Mesendoderm (in vitro differentiated cells): ENCODE results near the gene EEF1AKMT1.
A peak's percentile ranks its signal among the peaks of the same experiment; 100 is the strongest.

Experiments
- DNase-seq: peaks from one replicate; pipeline ENCODE4 v3.0.0; 2013
- H2AK5ac ChIP-seq: 2 replicates; pipeline ENCODE4 v1.6.1; 2013; ENCODE audit warnings: low read length, inconsistent platforms
- H2BK120ac ChIP-seq: 2 replicates; pipeline ENCODE4 v1.6.1; 2013; ENCODE audit warnings: low read depth, mild to moderate bottlenecking, low read length, moderate library complexity, mixed read lengths
- H2BK15ac ChIP-seq: replicated peaks from 2 replicates; pipeline ENCODE4 v1.6.1; 2013; ENCODE audit warnings: low read depth, mild to moderate bottlenecking, moderate library complexity
- H2BK5ac ChIP-seq: 2 replicates; pipeline ENCODE4 v1.6.1; 2013; ENCODE audit warnings: low read length, inconsistent platforms
- H3K18ac ChIP-seq: 2 replicates; pipeline ENCODE4 v1.6.1; 2013; ENCODE audit warnings: mild to moderate bottlenecking, low read length, mixed read lengths
- H3K23ac ChIP-seq: one replicate; pipeline ENCODE4 v1.6.1; 2013; ENCODE audit warnings: low read length
- H3K27ac ChIP-seq: 2 replicates; pipeline ENCODE4 v1.5.1; 2013; ENCODE audit warnings: low read depth, mild to moderate bottlenecking, inconsistent platforms, low read length, moderate library complexity
- H3K27me3 ChIP-seq: 2 replicates; pipeline ENCODE4 v1.6.1; 2013; ENCODE audit warnings: low read length, control low read depth, mild to moderate bottlenecking, inconsistent platforms; ENCODE audit not compliant: insufficient read depth, poor library complexity
- H3K36me3 ChIP-seq: 2 replicates; pipeline ENCODE4 v1.6.1; 2013; ENCODE audit warnings: low read length, inconsistent platforms; ENCODE audit not compliant: control insufficient read depth, insufficient read depth
- H3K4ac ChIP-seq: one replicate; pipeline ENCODE4 v1.6.1; 2013; ENCODE audit warnings: low read depth, mild to moderate bottlenecking, low read length, moderate library complexity
- H3K4me1 ChIP-seq: 2 replicates; pipeline ENCODE4 v1.6.1; 2013; ENCODE audit warnings: low read depth, low read length, inconsistent platforms; ENCODE audit not compliant: control insufficient read depth
- H3K4me2 ChIP-seq: 2 replicates; pipeline ENCODE4 v1.6.1; 2013; ENCODE audit warnings: low read length
- H3K4me3 ChIP-seq: 2 replicates; pipeline ENCODE4 v1.5.1; 2013; ENCODE audit warnings: mild to moderate bottlenecking, low read length
- H3K56ac ChIP-seq: one replicate; pipeline ENCODE4 v1.6.1; 2013; ENCODE audit warnings: low read length
- H3K79me1 ChIP-seq: 2 replicates; pipeline ENCODE4 v1.6.1; 2013; ENCODE audit warnings: low read length, inconsistent platforms
- H3K79me2 ChIP-seq: 2 replicates; pipeline ENCODE4 v1.6.1; 2013; ENCODE audit warnings: mild to moderate bottlenecking, low read length; ENCODE audit not compliant: control insufficient read depth, insufficient read depth
- H3K9ac ChIP-seq: 2 replicates; pipeline ENCODE4 v1.6.1; 2013; ENCODE audit warnings: low read length, inconsistent platforms
- H4K5ac ChIP-seq: one replicate; pipeline ENCODE4 v1.6.1; 2013; ENCODE audit warnings: low read length
- H4K8ac ChIP-seq: one replicate; pipeline ENCODE4 v1.6.1; 2013; ENCODE audit warnings: low read depth, mild to moderate bottlenecking, control low read depth, low read length, moderate library complexity
- WGBS: extraction: QIAGEN DNeasy Blood & Tissue Kit; methylation state at CpG from one replicate; pipeline ENCODE4 v1.1.7; 2013; ENCODE audit warnings: low lambda C conversion rate, missing lambda C conversion rate; ENCODE audit not compliant: insufficient coverage; ENCODE audit errors: extremely low coverage; 5-methylcytosine and 5-hydroxymethylcytosine counted together

Gene EEF1AKMT1

DNA sequence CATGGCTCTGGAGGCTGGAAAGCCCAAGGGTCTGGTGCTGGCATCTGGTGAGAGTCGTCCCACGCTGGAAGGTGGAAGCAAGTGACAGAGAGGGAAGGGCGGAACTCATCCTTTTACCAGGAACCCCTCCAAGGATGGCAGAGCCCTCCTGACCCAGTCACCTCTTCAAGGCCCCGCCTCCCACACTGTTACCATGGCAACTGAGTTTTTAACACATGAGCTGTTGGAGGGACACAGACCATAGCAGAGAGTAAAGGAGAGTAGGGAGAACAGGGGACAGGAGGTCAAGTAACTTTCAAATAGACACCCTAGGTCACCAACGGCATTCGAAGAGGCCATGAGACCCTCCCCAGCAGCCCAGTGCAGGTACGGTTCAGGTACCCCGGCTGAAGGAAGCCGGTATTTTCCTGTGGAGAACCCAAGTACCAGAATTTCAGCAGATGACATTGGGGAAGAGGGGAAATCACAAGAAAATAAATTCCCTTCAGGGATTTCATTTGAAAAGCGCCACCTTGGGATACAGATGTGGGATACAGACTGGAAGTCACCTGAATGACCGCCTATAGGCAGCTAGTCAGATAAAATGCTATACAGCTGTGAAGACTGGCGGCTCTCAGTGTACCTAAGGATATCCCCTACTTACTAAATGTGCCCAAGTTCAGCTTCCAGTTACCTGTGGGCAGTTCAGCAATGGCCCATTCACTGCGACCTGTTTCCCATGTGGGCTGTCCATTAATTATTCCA, 62.3 kb downstream of the EEF1AKMT1 start:
- Histone ChIP-seq H3K18ac (no peak overlapping the region), H3K4me3 (no peak overlapping the region), H3K4me2 (no peak overlapping the region), H3K27me3 (no peaks in the 10 kb centered on the region), H3K27ac (no peak overlapping the region), H3K9ac (no peak overlapping the region), H3K23ac (no peak overlapping the region), H4K5ac (no peak overlapping the region), H2AK5ac (no peak overlapping the region), H2BK5ac (no peak overlapping the region), H3K56ac (no peak overlapping the region), H3K79me2 (no peaks in the 10 kb centered on the region), H2BK120ac (no peak overlapping the region), H2BK15ac (no peak overlapping the region), H3K36me3 (no peaks in the 10 kb centered on the region), H3K79me1 (no peaks in the 10 kb centered on the region), H3K4ac (no peak overlapping the region), H3K4me1 (no peaks in the 10 kb centered on the region), H4K8ac (no peak overlapping the region)
- peak; percentile 88 for DNase-seq
- WGBS: no CpG with 5 or more reads among the region's 13 CpGs

DNA sequence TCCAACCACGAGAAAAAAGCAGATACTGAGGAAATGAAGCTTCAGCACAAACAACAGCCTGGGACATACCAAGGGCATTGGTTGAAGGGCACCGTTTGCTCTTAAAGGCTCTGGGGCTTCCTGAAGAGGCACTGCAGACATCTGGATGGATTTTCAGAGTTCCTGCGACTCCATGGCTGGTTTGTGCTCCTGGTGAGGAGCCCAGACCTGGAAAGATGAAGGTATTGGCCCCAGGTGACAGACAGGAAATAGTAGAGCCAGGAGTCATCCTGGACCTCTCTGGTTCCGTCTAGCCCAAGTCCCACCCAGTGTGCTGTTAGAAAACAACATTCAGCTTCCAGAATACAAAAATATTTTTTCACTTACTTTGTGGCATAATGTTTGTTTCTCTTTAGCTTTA, 64.0 kb downstream of the EEF1AKMT1 start:
- Histone ChIP-seq H3K4me1 (no peaks in the 10 kb centered on the region), H2AK5ac (no peak overlapping the region), H3K4me3 (no peak overlapping the region), H4K8ac (no peak overlapping the region), H3K79me1 (no peaks in the 10 kb centered on the region), H3K27ac (no peak overlapping the region), H3K23ac (no peak overlapping the region), H3K79me2 (no peaks in the 10 kb centered on the region), H3K18ac (no peak overlapping the region), H3K27me3 (no peaks in the 10 kb centered on the region), H2BK15ac (no peak overlapping the region), H3K4ac (no peak overlapping the region), H2BK120ac (no peak overlapping the region), H3K56ac (no peak overlapping the region), H3K9ac (no peak overlapping the region), H2BK5ac (no peak overlapping the region), H3K4me2 (no peak overlapping the region), H4K5ac (no peak overlapping the region), H3K36me3 (no peaks in the 10 kb centered on the region)
- peak; percentile 39 for DNase-seq
- no CpG with 5 or more reads among the region's 4 CpGs for WGBS

DNA sequence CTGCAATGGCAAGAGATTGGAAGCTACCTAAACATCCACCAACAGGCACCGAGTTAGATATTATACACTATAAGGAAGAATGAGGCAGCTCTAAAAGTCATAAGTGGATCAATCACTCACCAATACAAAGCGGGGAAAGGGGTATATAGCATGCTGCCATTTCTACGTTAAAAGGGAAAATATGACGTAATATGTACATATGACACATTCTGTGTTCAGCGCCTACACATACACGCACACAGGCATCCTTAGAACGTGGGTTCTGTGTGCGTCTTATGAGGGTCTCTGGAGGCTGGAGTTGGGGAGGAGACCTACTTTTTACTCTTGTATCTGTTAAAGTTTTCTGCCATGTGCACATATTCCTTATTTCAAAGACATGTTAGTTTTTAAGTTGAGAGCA, 64.4 kb downstream of the EEF1AKMT1 start:
- no peak overlapping the region for H3K4me3 ChIP-seq
- no peaks in the 10 kb centered on the region for H3K36me3 ChIP-seq
- H3K4me1 ChIP-seq: no peaks in the 10 kb centered on the region
- no peak overlapping the region for H3K18ac ChIP-seq
- H2BK15ac ChIP-seq: no peak overlapping the region
- no peak overlapping the region for H4K8ac ChIP-seq
- no peaks in the 10 kb centered on the region for H3K79me1 ChIP-seq
- H3K23ac ChIP-seq: no peak overlapping the region
- no peak overlapping the region for H3K4me2 ChIP-seq
- no peak overlapping the region for H2AK5ac ChIP-seq
- H3K79me2 ChIP-seq: no peaks in the 10 kb centered on the region
- no peak overlapping the region for H4K5ac ChIP-seq
- H3K9ac ChIP-seq: no peak overlapping the region
- no peak for DNase-seq
- H3K4ac ChIP-seq: no peak overlapping the region
- no CpG with 5 or more reads among the region's 8 CpGs for WGBS
- no peak overlapping the region for H3K56ac ChIP-seq
- no peak overlapping the region for H2BK120ac ChIP-seq
- no peaks in the 10 kb centered on the region for H3K27me3 ChIP-seq
- no peak overlapping the region for H3K27ac ChIP-seq
- H2BK5ac ChIP-seq: no peak overlapping the region

DNA sequence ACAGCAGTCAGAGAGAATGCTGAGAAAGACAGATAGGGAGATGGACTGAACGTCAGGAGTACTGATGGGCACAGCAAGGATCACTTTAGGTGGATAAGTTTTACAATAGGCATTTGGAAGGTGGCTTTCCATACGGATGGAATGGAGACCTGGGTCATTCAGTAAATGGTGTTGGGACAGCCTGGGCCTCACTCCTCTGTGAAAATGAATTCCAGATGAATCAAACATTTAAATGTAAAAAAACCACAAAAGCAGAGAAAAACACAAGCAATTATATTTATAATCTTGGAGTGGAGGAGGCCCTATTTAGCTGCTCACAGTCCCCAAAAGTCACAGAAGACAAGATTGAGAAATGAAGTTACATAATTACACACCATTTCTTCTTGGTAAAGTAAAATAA, 65.5 kb downstream of the EEF1AKMT1 start:
- WGBS: no CpG with 5 or more reads among the region's 2 CpGs
- H3K18ac ChIP-seq: no peak overlapping the region
- no peaks in the 10 kb centered on the region for H3K27me3 ChIP-seq
- H3K23ac ChIP-seq: no peak overlapping the region
- no peak overlapping the region for H3K4me3 ChIP-seq
- H3K56ac ChIP-seq: no peak overlapping the region
- H3K79me2 ChIP-seq: no peaks in the 10 kb centered on the region
- no peak overlapping the region for H3K4ac ChIP-seq
- H4K8ac ChIP-seq: no peak overlapping the region
- H3K79me1 ChIP-seq: no peaks in the 10 kb centered on the region
- DNase-seq: no peak
- no peak overlapping the region for H2BK15ac ChIP-seq
- no peak overlapping the region for H2BK120ac ChIP-seq
- H2AK5ac ChIP-seq: no peak overlapping the region
- H3K36me3 ChIP-seq: no peaks in the 10 kb centered on the region
- H2BK5ac ChIP-seq: no peak overlapping the region
- H3K27ac ChIP-seq: no peak overlapping the region
- no peak overlapping the region for H3K9ac ChIP-seq
- no peaks in the 10 kb centered on the region for H3K4me1 ChIP-seq
- H3K4me2 ChIP-seq: no peak overlapping the region
- H4K5ac ChIP-seq: no peak overlapping the region

DNA sequence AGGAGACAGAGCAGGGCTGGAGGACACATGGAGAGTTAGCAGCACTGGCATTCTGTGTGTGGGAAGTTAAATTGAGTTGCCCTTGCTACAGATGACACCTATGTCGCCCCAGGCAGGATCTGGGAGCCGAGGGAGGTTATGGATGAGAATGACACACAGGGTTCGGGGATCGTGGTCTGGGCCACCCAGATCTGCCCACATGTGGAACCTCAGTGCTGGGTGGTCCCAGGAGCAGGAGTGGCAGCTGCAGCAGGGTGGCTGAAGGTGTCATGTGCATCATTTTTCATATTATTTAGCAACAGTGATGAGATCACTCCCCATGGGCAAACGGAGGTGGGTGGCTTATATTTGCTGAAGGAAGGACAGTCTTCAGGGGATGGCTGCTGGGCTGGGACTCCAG, 67.1 kb downstream of the EEF1AKMT1 start:
- Histone ChIP-seq H3K36me3 (no peaks in the 10 kb centered on the region), H2BK120ac (no peak overlapping the region), H3K4me2 (no peak overlapping the region), H3K4me1 (no peaks in the 10 kb centered on the region), H4K8ac (no peak overlapping the region), H3K18ac (no peak overlapping the region), H3K27ac (no peak overlapping the region), H2AK5ac (no peak overlapping the region), H3K4ac (no peak overlapping the region), H3K9ac (no peak overlapping the region), H4K5ac (no peak overlapping the region), H3K27me3 (peaks cover 6% of the 10 kb centered on the region), H3K79me2 (no peaks in the 10 kb centered on the region), H2BK15ac (no peak overlapping the region), H3K56ac (no peak overlapping the region), H3K79me1 (no peaks in the 10 kb centered on the region), H2BK5ac (no peak overlapping the region), H3K4me3 (no peak overlapping the region), H3K23ac (no peak overlapping the region)
- WGBS: no CpG with 5 or more reads among the region's 5 CpGs
- no peak for DNase-seq
